Measurements from ENCODE around the gene CXCL10.

DNA sequence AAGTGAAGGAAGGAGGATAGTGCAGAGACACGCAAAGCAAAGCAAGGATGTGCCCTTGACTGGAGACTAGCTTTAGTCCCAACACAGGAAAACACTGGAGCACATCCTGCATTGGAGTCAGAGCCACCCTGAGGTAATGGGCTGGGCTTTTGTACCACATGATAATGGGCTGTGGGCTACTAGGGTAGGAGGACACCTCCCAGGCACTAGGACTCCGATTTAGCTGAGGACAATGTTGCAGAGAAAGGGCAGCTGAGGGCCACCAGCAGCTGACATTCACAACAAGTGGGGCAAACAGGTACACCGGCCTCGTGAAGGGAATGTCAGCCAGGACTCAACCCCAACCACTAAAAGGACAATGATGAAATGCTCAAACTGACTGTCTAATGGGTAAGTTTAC is 42.7 kb downstream of the CXCL10 start:
- TF ChIP-seq, protein P1, sequence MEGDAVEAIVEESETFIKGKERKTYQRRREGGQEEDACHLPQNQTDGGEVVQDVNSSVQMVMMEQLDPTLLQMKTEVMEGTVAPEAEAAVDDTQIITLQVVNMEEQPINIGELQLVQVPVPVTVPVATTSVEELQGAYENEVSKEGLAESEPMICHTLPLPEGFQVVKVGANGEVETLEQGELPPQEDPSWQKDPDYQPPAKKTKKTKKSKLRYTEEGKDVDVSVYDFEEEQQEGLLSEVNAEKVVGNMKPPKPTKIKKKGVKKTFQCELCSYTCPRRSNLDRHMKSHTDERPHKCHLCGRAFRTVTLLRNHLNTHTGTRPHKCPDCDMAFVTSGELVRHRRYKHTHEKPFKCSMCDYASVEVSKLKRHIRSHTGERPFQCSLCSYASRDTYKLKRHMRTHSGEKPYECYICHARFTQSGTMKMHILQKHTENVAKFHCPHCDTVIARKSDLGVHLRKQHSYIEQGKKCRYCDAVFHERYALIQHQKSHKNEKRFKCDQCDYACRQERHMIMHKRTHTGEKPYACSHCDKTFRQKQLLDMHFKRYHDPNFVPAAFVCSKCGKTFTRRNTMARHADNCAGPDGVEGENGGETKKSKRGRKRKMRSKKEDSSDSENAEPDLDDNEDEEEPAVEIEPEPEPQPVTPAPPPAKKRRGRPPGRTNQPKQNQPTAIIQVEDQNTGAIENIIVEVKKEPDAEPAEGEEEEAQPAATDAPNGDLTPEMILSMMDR (conservative IDR thresholded peaks at IDR 0.05 in 1 of 2, IDR thresholded peaks at IDR 0.05 in 1 of 2; ENCODE audit: low read depth in 1 of 2, low read length in 2 of 2), result no peak
- no peak for TF ChIP-seq EZH2 (IDR thresholded peaks at IDR 0.05; ENCODE audit: low read length, missing control alignments)

All from fibroblast of lung (primary cell).